SK-N-SH treated with all-trans-retinoic acid at 6 μM for 48 hours (cell line): ENCODE data around the gene NLGN3.

ENCODE experiments used
- ARNTL ChIP-seq: fragments of 450-650 bp; formaldehyde crosslinking; IDR thresholded peaks from 2 replicates; pipeline ENCODE4 v1.5.0; 2020; ENCODE audit warnings: low read depth, mild to moderate bottlenecking, moderate library complexity, borderline replicate concordance
- BACH2 ChIP-seq: fragments of 250-450 bp; sonication (Bioruptor Pico); IDR thresholded peaks from 2 replicates; pipeline ENCODE4 v1.9.0; 2021; ENCODE audit warnings: mild to moderate bottlenecking, borderline replicate concordance
- CSRNP3 ChIP-seq: fragments of 250-450 bp; sonication (Bioruptor Pico); IDR thresholded peaks from 2 replicates; pipeline ENCODE4 v1.5.1; 2021; ENCODE audit warnings: mild to moderate bottlenecking, moderate library complexity
- ESRRG ChIP-seq: fragments of 250-450 bp; sonication (Bioruptor Pico); IDR thresholded peaks from 2 replicates; pipeline ENCODE4 v1.6.1; 2021; ENCODE audit warnings: mild to moderate bottlenecking
- OSR1 ChIP-seq: fragments of 250-450 bp; sonication (Bioruptor Pico); IDR thresholded peaks from 2 replicates; pipeline ENCODE4 v1.8.0; 2022; ENCODE audit warnings: moderate library complexity, mild to moderate bottlenecking, inconsistent platforms
- PATZ1 ChIP-seq: fragments of 250-450 bp; sonication (Bioruptor Pico); IDR thresholded peaks from 2 replicates; pipeline ENCODE4 v1.8.0; 2020; ENCODE audit warnings: mild to moderate bottlenecking, moderate library complexity, borderline replicate concordance
- RARB ChIP-seq: fragments of 250-450 bp; sonication (Bioruptor Pico); IDR thresholded peaks from 2 replicates; pipeline ENCODE4 v1.8.0; 2021; ENCODE audit warnings: mild to moderate bottlenecking, moderate library complexity
- TCF4 ChIP-seq: fragments of 250-450 bp; sonication (Bioruptor Pico); IDR thresholded peaks from 2 replicates; pipeline ENCODE4 v1.8.0; 2021; ENCODE audit warnings: mild to moderate bottlenecking, moderate library complexity, borderline replicate concordance
- ZFP3 ChIP-seq: fragments of 250-450 bp; sonication (Bioruptor Pico); IDR thresholded peaks from 2 replicates; pipeline ENCODE4 v1.5.0; 2020; ENCODE audit warnings: mild to moderate bottlenecking, moderate library complexity
- ZNF70 ChIP-seq: fragments of 450-650 bp; formaldehyde crosslinking; IDR thresholded peaks from 2 replicates; pipeline ENCODE4 v1.5.0; 2020; ENCODE audit warnings: mild to moderate bottlenecking, moderate library complexity
- ZNF8 ChIP-seq: fragments of 450-650 bp; formaldehyde crosslinking; IDR thresholded peaks from 2 replicates; pipeline ENCODE4 v1.5.0; 2020; ENCODE audit warnings: mild to moderate bottlenecking, moderate library complexity

GRCh38 chrX:71111141-71111843 lies 33.3 kb upstream of the NLGN3 start, which contains the start of gene IL2RG:
- TF ChIP-seq RARB (CRISPR knock-in tag) (no peak), ZFP3 (CRISPR knock-in tag) (no peak), CSRNP3 (CRISPR knock-in tag) (no peak), ARNTL (CRISPR knock-in tag) (no peak), ESRRG (CRISPR knock-in tag) (no peak), PATZ1 (CRISPR knock-in tag) (no peak), BACH2 (CRISPR knock-in tag) (no peak), OSR1 (CRISPR knock-in tag) (no peak), TCF4 (CRISPR knock-in tag) (no peak), ZNF8 (no peak), ZNF70 (CRISPR knock-in tag) (no peak)
